Lower lobe of right lung (tissue), 2 donors: ENCODE results near the gene SULT1B1. TPM values are rescaled to one million over a fixed set of nuclear protein-coding genes. Genes with fewer than 3 reads are reported as not detected.
A peak's percentile ranks its signal among the peaks of the same experiment; 100 is the strongest.

Experiments used
- ATAC-seq, 2 donors: fragments of 200-7000 bp; cut with Tn5 transposase; one replicate each; pipeline ENCODE4 v1.9.1; 2020 to 2022; ENCODE audit warnings: mild to moderate bottlenecking in 2 of 2, moderate library complexity in 2 of 2
- DNase-seq: peaks from one replicate; pipeline ENCODE4 v3.0.0-alpha.2; 2020
- H3K27ac ChIP-seq: fragments of 200-600 bp; one replicate; pipeline ENCODE4 v1.8.0; 2022
- H3K27me3 ChIP-seq: fragments of 200-600 bp; one replicate; pipeline ENCODE4 v1.8.0; 2022; ENCODE audit warnings: low read depth
- H3K36me3 ChIP-seq: fragments of 200-600 bp; one replicate; pipeline ENCODE4 v1.8.0; 2022; ENCODE audit warnings: mild to moderate bottlenecking
- H3K4me1 ChIP-seq: fragments of 200-600 bp; one replicate; pipeline ENCODE4 v1.8.0; 2022
- H3K4me3 ChIP-seq: fragments of 200-600 bp; one replicate; pipeline ENCODE4 v1.8.0; 2022; ENCODE audit warnings: mild to moderate bottlenecking
- H3K9me3 ChIP-seq: fragments of 200-600 bp; one replicate; pipeline ENCODE4 v1.8.0; 2022
- CTCF ChIP-seq: fragments of 200-600 bp; IDR thresholded peaks from one replicate; pipeline ENCODE4 v1.8.0; 2022; ENCODE audit warnings: antibody characterized with exemption, mild to moderate bottlenecking
- intact Hi-C: fragments of 100-400 bp; cut with DNase I; formaldehyde crosslinking; loops from one replicate; pipeline ENCODE4 v1.11.0; 2022
- total RNA-seq: library from RNA; stranded (reverse); fragmentation: NEBNext Ultra II Directional; extraction: Animal tissue kit (Norgen Biotek cat#: 25700); gene quantifications from one replicate; pipeline ENCODE4 v1.2.1, GENCODE V29; 2021
- donor health status: DM: no; HTN: yes; CAD: no; lungs with severe emphysema.

Gene SULT1B1
- total RNA-seq, 1 donor from 2014 or later: 10.9 TPM

GRCh38 chr4:69750346-69750745, 10.1 kb downstream of the SULT1B1 start:
- no peaks in the 10 kb centered on the region for H3K36me3 ChIP-seq
- no peaks in the 10 kb centered on the region for H3K27me3 ChIP-seq
- peaks cover 9% of the 10 kb centered on the region for H3K4me1 ChIP-seq
- TF ChIP-seq CTCF: no peak
- no peaks in the 10 kb centered on the region for H3K9me3 ChIP-seq
- DNase-seq (no peak), ATAC-seq (no peak)
- no peak overlapping the region for H3K27ac ChIP-seq
- intact Hi-C loops: no loop called here
- no peak overlapping the region for H3K4me3 ChIP-seq

GRCh38 chr4:69749771-69750170, 10.6 kb downstream of the SULT1B1 start:
- H3K27ac ChIP-seq: no peak overlapping the region
- no peaks in the 10 kb centered on the region for H3K27me3 ChIP-seq
- H3K36me3 ChIP-seq: no peaks in the 10 kb centered on the region
- DNase-seq (no peak), ATAC-seq (peak; percentile 57 to 61)
- peaks cover 9% of the 10 kb centered on the region for H3K4me1 ChIP-seq
- no peaks in the 10 kb centered on the region for H3K9me3 ChIP-seq
- no peak overlapping the region for H3K4me3 ChIP-seq
- intact Hi-C loops: no loop called here
- no peak for TF ChIP-seq CTCF

GRCh38 chr4:69748173-69748572, 12.2 kb downstream of the SULT1B1 start:
- peaks cover 5% of the 10 kb centered on the region for H3K9me3 ChIP-seq
- no peak overlapping the region for H3K27ac ChIP-seq
- intact Hi-C loops: no loop called here
- H3K27me3 ChIP-seq: no peaks in the 10 kb centered on the region
- no peak overlapping the region for H3K4me3 ChIP-seq
- no peaks in the 10 kb centered on the region for H3K36me3 ChIP-seq
- no peak for TF ChIP-seq CTCF
- H3K4me1 ChIP-seq: peaks cover 9% of the 10 kb centered on the region
- ATAC-seq (no peak), DNase-seq (no peak)

- Histone ChIP-seq H3K36me3 (no peaks in the 10 kb centered on the region), H3K4me3 (no peak overlapping the region), H3K9me3 (peaks cover 5% of the 10 kb centered on the region), H3K27me3 (no peaks in the 10 kb centered on the region), H3K4me1 (peaks cover 9% of the 10 kb centered on the region), H3K27ac (no peak overlapping the region)
- ATAC-seq: no peak
- intact Hi-C loops: no loop called here
- TF ChIP-seq CTCF: no peak
- DNase-seq: no peak
These were observed 16.3 kb downstream of the SULT1B1 start for GRCh38 chr4:69744157-69744478.

GRCh38 chr4:69743476-69744156, 16.8 kb downstream of the SULT1B1 start:
- Histone ChIP-seq H3K27ac (no peak overlapping the region), H3K36me3 (no peaks in the 10 kb centered on the region), H3K27me3 (no peaks in the 10 kb centered on the region), H3K4me3 (no peak overlapping the region), H3K9me3 (peaks cover 5% of the 10 kb centered on the region), H3K4me1 (peaks cover 6% of the 10 kb centered on the region)
- DNase-seq (no peak), ATAC-seq (peak in 1 of 2 donors; percentile 29)
- intact Hi-C loops: no loop called here
- TF ChIP-seq CTCF: no peak
